B cell (primary cell): Measurements from ENCODE around the gene MESD. TPM values are rescaled to one million over a fixed set of nuclear protein-coding genes. Genes with fewer than 3 reads are reported as not detected.

Experiments
- ATAC-seq: fragments of 200-7000 bp; cut with Tn5 transposase; one replicate; pipeline ENCODE4 v1.10.0; 2021; ENCODE audit warnings: low read depth, mild to moderate bottlenecking, moderate number of reproducible peaks, moderate library complexity
- CTCF ChIA-PET: fragments of 350-600 bp; sonication (Branson Sonifier 250); formaldehyde crosslinking; loops from one replicate; lab custom pipeline; 2021; ENCODE audit warnings: antibody characterized with exemption, inconsistent platforms; lab: Charles Lee
- POLR2A ChIA-PET: fragments of 350-600 bp; sonication (Branson Sonifier 250); formaldehyde crosslinking; loops from one replicate; lab custom pipeline; 2021; ENCODE audit warnings: antibody characterized with exemption; lab: Charles Lee
- DNase-seq: peaks from one replicate; pipeline ENCODE4 v3.0.0; 2013
- H2AFZ ChIP-seq: 2 replicates; pipeline ENCODE4 v1.6.1; 2012; ENCODE audit warnings: mild to moderate bottlenecking, low read depth, low read length; ENCODE audit not compliant: insufficient read depth, poor library complexity, severe bottlenecking
- H3K27ac ChIP-seq, 2 donors: 1 replicate in 1 of 2; 2 replicates in 1 of 2; pipeline ENCODE4 v1.5.1; 2012 to 2013; ENCODE audit warnings: low read length in 2 of 2, mild to moderate bottlenecking in 2 of 2, moderate library complexity in 1 of 2
- H3K27me3 ChIP-seq, 4 experiments: fragments of 200-600 bp in 1 of 4; sonication (generic) in 1 of 4; replicated peaks in 1 of 4; 1 replicate in 2 of 4; 2 replicates in 2 of 4; pipeline versions ENCODE4 v1.6.1 to v1.7.0; 2013 to 2016; ENCODE audit warnings: low read length in 3 of 4, mild to moderate bottlenecking in 2 of 4, mixed read lengths in 1 of 4, moderate library complexity in 1 of 4; ENCODE audit not compliant: insufficient read depth in 4 of 4, control insufficient read depth in 3 of 4; ENCODE audit errors: control extremely low read depth in 1 of 4
- H3K36me3 ChIP-seq, 2 experiments: replicated peaks in 1 of 2; 1 replicate in 1 of 2; 2 replicates in 1 of 2; pipeline versions ENCODE4 v1.6.1 to v1.7.1; 2013; ENCODE audit warnings: low read length in 1 of 2; ENCODE audit not compliant: insufficient read depth in 2 of 2, control insufficient read depth in 1 of 2; ENCODE audit errors: control extremely low read depth in 1 of 2, extremely low read depth in 1 of 2
- H3K4me1 ChIP-seq, 2 donors: fragments of 200-600 bp in 1 of 2; sonication (generic) in 1 of 2; 1 replicate in 1 of 2; 2 replicates in 1 of 2; pipeline versions ENCODE4 v1.5.1 to v1.6.1; 2013 to 2017; ENCODE audit warnings: low read length in 2 of 2; ENCODE audit not compliant: control insufficient read depth in 2 of 2, insufficient read depth in 2 of 2
- H3K4me2 ChIP-seq: replicated peaks from 2 replicates; pipeline ENCODE3; 2012; ENCODE audit warnings: mild to moderate bottlenecking, low read depth, low read length; ENCODE audit not compliant: poor library complexity, severe bottlenecking
- H3K4me3 ChIP-seq, 5 experiments: fragments of 200-600 bp in 1 of 5; sonication (generic) in 1 of 5; 1 replicate in 3 of 5; 2 replicates in 2 of 5; pipeline versions ENCODE4 v1.5.1 to v1.7.0; 2011 to 2016; ENCODE audit warnings: low read length in 4 of 5, mild to moderate bottlenecking in 4 of 5, low read depth in 2 of 5, control low read depth in 1 of 5, moderate library complexity in 1 of 5; ENCODE audit not compliant: insufficient read depth in 1 of 5; ENCODE audit errors: control extremely low read depth in 1 of 5, extremely low read depth in 1 of 5
- H3K79me2 ChIP-seq: fragments of 200-600 bp; sonication (generic); one replicate; pipeline ENCODE4 v1.6.0; 2016; ENCODE audit warnings: low read length; ENCODE audit not compliant: control insufficient read depth, insufficient read depth
- H3K9ac ChIP-seq: fragments of 200-600 bp; sonication (generic); 2 replicates; pipeline ENCODE4 v1.6.1; 2017; ENCODE audit warnings: mild to moderate bottlenecking, low read length, moderate library complexity
- H3K9me3 ChIP-seq, 3 donors: one replicate each; pipeline versions ENCODE4 v1.6.1 to v1.7.1; 2013; ENCODE audit warnings: low read length in 2 of 3; ENCODE audit not compliant: control insufficient read depth in 2 of 3, insufficient read depth in 1 of 3; ENCODE audit errors: control extremely low read depth in 1 of 3
- H4K20me1 ChIP-seq: 2 replicates; pipeline ENCODE4 v1.6.0; 2012; ENCODE audit warnings: mild to moderate bottlenecking, low read length; ENCODE audit not compliant: insufficient read depth, control insufficient read depth, poor library complexity, severe bottlenecking
- H3K27ac Mint-ChIP-seq: one replicate; pipeline ENCODE4 v1.8.0; 2021; ENCODE audit warnings: mixed read lengths
- H3K27me3 Mint-ChIP-seq: one replicate; pipeline ENCODE4 v1.8.0; 2021; ENCODE audit warnings: mixed read lengths
- H3K4me1 Mint-ChIP-seq: one replicate; pipeline ENCODE4 v1.8.0; 2021; ENCODE audit warnings: mixed read lengths
- H3K4me3 Mint-ChIP-seq: one replicate; pipeline ENCODE4 v1.8.0; 2021; ENCODE audit warnings: mixed read lengths
- H3K9me3 Mint-ChIP-seq: one replicate; pipeline ENCODE4 v1.8.0; 2022; ENCODE audit warnings: mixed read lengths; ENCODE audit not compliant: insufficient read depth
- EZH2 ChIP-seq: IDR thresholded peaks from 2 replicates; pipeline ENCODE4 v1.6.1; 2012; ENCODE audit warnings: borderline replicate concordance, low read depth, mild to moderate bottlenecking, moderate library complexity, low read length; ENCODE audit not compliant: insufficient read depth, poor library complexity, severe bottlenecking
- WGBS: methylation state at CpG from one replicate; pipeline ENCODE4 v1.1.5; 2013; ENCODE audit warnings: missing lambda C conversion rate; ENCODE audit not compliant: insufficient coverage; 5-methylcytosine and 5-hydroxymethylcytosine counted together
- intact Hi-C: fragments of 100-400 bp; cut with micrococcal nuclease; formaldehyde crosslinking; loops from one replicate; pipeline ENCODE4 v1.10.0; 2022
- polyA plus RNA-seq: library from polyadenylated mRNA; depleted of rRNA; stranded (reverse); fragments of >200 nt; gene quantifications from 2 replicates; pipeline ENCODE4 v1.2.3, GENCODE V29; 2012
- total RNA-seq, 2 donors: library from RNA; stranded (reverse); fragments of 120-200 nt in 1 of 2; gene quantifications; 1 replicate in 1 of 2; 2 replicates in 1 of 2; pipeline versions ENCODE4 v1.2.3 to v1.2.4, GENCODE V29; 2013 to 2022
- TF ChIP-seq, protein P1 (sequence below): fragments of 200-600 bp; IDR thresholded peaks from one replicate; pipeline ENCODE4 v1.8.0; 2022; ENCODE audit warnings: antibody characterized with exemption, mild to moderate bottlenecking

The MESD gene
- total and polyA plus RNA-seq, 2 donors (not counting 1 experiment from before 2014, with no cell fraction given) = 7.9 to 35.3 TPM

DNA sequence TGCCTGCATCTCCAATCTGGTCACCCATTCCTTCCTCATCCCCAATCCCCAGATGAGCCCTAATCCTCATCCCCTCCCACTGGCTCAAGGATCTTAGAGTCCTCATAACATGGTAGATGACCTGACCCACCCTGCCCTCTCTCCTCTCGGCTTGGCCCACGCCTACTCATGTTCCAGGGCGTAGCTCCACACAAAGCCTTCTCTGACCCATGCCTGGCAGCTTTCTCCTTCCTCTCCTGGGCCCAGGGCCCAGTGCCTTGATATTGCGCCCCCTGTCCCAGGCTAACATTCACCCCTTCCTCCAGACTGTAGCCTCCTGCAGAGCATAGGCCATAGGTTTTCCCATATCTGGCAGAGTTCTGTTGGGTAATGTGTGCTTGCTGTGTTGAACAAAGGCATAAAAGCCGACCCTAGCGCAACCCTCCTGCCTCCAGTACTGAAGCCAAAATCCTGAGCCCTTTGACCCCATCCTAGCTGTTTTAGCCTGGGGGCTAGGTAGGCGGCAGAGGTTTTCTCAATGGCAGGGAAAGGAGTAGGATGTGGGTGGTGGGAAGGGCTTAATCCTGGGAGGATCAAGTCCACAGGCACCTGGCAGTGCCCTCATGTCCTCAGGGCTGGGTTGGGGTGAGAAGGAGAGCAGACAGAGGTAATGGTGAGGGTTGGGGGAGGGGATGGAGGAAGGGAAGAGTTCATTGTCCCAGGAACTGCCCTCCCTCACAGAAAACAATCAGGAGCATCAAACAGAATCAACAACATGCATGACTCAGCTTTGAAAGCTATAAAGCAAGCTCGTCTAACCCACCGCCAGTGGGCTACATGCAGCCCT, 35.5 kb downstream of the MESD start:
- Histone ChIP-seq H3K4me3 (no peak overlapping the region), H3K27me3 (no peaks in the 10 kb centered on the region), H3K27ac (no peak overlapping the region), H3K36me3 (peaks cover 0 to 30% of the 10 kb centered on the region in 2 experiments), H3K4me1 (no peaks in the 10 kb centered on the region), H3K9ac (no peak overlapping the region), H3K9me3 (no peaks in the 10 kb centered on the region), H3K4me2 (no peak overlapping the region), H2AFZ (no peak overlapping the region), H3K79me2 (no peaks in the 10 kb centered on the region), H4K20me1 (no peaks in the 10 kb centered on the region)
- 94% methylated on average over 4 of the region's 9 CpGs for WGBS
- Mint-ChIP-seq H3K27me3 (no peaks in the 10 kb centered on the region), H3K4me3 (no peak overlapping the region), H3K27ac (no peak overlapping the region), H3K4me1 (no peaks in the 10 kb centered on the region), H3K9me3 (peaks cover 2% of the 10 kb centered on the region)
- intact Hi-C loops = no loop called here
- POLR2A ChIA-PET = no interaction called here
- no peak for DNase-seq
- no peak for ATAC-seq
- CTCF ChIA-PET = interaction anchor here (2.3 kb wide), 1 partner anchor 15 kb away, joined by 6 read pairs; no protein-coding TSS in a partner anchor
- no peak for TF ChIP-seq EZH2
- TF ChIP-seq, protein P1, sequence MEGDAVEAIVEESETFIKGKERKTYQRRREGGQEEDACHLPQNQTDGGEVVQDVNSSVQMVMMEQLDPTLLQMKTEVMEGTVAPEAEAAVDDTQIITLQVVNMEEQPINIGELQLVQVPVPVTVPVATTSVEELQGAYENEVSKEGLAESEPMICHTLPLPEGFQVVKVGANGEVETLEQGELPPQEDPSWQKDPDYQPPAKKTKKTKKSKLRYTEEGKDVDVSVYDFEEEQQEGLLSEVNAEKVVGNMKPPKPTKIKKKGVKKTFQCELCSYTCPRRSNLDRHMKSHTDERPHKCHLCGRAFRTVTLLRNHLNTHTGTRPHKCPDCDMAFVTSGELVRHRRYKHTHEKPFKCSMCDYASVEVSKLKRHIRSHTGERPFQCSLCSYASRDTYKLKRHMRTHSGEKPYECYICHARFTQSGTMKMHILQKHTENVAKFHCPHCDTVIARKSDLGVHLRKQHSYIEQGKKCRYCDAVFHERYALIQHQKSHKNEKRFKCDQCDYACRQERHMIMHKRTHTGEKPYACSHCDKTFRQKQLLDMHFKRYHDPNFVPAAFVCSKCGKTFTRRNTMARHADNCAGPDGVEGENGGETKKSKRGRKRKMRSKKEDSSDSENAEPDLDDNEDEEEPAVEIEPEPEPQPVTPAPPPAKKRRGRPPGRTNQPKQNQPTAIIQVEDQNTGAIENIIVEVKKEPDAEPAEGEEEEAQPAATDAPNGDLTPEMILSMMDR = no peak
